ENCODE measurements around the gene SERPINA9. TPM values are rescaled to one million over a fixed set of nuclear protein-coding genes. Genes with fewer than 3 reads are reported as not detected.

SERPINA9 gene
- total RNA-seq, 6 experiments from 2014 or later: 0.18 TPM; not detected in 5

DNA sequence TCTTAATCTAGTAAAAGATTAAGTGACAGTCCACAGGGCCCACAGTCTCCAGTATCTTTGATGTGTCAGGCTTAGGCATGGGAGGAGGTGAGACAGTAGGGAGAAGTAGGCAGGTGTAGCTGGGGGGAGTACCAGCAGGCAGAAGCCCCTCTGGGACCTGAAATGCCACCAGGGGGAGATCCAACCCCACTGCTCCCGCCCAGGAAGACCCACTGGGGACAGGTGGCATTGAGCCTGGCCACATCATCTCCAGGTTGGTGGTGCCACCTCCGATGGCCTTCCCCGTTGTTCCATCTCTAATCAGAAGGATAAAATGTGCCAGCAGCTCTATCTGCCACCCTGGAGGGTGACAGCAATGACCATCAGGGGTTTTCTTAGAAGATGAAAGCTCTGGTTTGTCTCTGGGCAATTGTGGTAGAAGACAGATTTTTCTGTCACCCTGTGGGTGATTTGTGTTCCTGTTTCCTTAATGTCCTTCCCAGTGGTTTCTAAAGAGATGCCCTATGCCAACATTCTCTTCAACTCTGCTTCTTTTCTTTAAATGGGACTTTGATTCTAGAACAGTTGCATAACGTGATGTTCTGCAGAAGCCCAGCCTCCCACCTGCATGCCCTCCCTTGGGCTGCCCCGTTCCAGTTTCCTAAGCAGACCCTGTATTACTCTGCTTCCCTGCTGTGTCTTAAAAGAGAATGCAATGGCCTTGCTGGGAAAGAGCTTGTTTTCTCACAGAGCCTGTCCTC lies 45.5 kb upstream of the SERPINA9 start:
- TF ChIP-seq, protein P1, sequence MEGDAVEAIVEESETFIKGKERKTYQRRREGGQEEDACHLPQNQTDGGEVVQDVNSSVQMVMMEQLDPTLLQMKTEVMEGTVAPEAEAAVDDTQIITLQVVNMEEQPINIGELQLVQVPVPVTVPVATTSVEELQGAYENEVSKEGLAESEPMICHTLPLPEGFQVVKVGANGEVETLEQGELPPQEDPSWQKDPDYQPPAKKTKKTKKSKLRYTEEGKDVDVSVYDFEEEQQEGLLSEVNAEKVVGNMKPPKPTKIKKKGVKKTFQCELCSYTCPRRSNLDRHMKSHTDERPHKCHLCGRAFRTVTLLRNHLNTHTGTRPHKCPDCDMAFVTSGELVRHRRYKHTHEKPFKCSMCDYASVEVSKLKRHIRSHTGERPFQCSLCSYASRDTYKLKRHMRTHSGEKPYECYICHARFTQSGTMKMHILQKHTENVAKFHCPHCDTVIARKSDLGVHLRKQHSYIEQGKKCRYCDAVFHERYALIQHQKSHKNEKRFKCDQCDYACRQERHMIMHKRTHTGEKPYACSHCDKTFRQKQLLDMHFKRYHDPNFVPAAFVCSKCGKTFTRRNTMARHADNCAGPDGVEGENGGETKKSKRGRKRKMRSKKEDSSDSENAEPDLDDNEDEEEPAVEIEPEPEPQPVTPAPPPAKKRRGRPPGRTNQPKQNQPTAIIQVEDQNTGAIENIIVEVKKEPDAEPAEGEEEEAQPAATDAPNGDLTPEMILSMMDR (IDR thresholded peaks at IDR 0.05): no peak
- TF ChIP-seq POLR2A (IDR thresholded peaks at IDR 0.05): no peak
- Histone ChIP-seq H3K9me3 (no peaks in the 10 kb centered on the region), H3K36me3 (no peaks in the 10 kb centered on the region), H3K27ac (peak overlapping the region in 1 of 3 donors; percentile 61), H3K4me3 (no peak overlapping the region), H3K27me3 (no peaks in the 10 kb centered on the region), H3K4me1 (peaks cover 0 to 17% (median 8%) of the 10 kb centered on the region in 4 donors)
- ATAC-seq: peak; percentile 53 to 80 (median 74)
- no peak for DNase-seq
- intact Hi-C loops (cut with DNase I): no loop called here
- 28% methylated on average over 2 of the region's 5 CpGs for WGBS (ENCODE audit: insufficient coverage, low coverage, low lambda C conversion rate, missing lambda C conversion rate)

DNA sequence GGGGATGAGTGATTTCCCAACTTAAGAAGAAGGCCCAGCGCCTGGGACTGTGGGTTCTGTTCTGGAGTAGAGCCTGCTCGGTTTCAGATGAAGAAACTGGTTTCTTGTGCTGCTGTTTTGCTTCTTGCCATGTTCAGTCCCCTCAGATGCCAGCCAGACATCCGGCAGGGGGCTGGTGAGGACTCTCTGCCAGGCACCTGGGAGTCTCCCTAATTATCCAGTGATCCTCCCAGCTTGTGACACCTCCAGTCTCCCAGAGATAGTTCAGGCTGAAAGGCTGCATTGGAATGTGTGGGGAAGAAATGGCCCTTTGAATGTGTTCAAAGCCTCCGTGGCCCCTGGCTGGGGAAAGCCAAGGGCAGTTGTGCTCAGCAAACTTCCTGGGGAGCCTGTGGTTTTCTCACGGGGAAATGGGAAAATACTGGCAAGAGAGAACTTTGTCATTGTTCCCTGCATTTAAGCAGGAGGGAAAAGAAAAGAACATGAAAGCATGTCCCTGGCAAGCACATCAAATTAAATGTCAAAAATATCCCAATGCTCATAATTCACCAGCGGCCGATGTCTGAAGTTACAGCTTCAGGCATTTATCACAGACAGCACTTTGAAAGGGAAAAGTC lies 41.8 kb upstream of the SERPINA9 start:
- 51% methylated on average over 6 of the region's 7 CpGs for WGBS (ENCODE audit: insufficient coverage, low coverage, low lambda C conversion rate, missing lambda C conversion rate)
- H3K27ac ChIP-seq: no peak overlapping the region
- intact Hi-C loops (cut with DNase I): no loop called here
- H3K4me3 ChIP-seq: no peak overlapping the region
- no peak for ATAC-seq
- no peaks in the 10 kb centered on the region for H3K9me3 ChIP-seq
- H3K27me3 ChIP-seq: no peaks in the 10 kb centered on the region
- no peak for TF ChIP-seq POLR2A (IDR thresholded peaks at IDR 0.05)
- TF ChIP-seq, protein P1 (IDR thresholded peaks at IDR 0.05): no peak
- no peaks in the 10 kb centered on the region for H3K36me3 ChIP-seq
- no peak for DNase-seq
- H3K4me1 ChIP-seq: peaks cover 0 to 15% (median 7%) of the 10 kb centered on the region in 4 donors

DNA sequence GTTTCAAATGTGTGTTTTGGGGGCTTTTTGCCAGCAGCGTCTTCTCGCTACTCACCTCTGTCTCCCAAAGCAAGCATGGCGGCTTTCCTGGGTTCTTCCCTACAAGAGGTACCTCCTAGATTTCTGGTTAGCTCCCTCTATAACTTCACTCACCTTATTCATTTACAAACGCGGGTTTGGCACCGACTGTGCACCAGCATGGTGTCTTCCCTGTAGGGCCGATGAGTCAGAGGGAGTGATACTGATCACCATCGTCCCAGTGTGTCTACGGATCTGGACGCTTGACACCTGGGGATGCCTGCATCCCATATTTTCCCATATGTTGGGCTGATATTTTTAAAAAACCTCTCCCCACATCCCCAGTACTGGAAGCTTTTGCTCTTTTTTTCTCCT lies 41.2 kb upstream of the SERPINA9 start:
- intact Hi-C loops (cut with DNase I): no loop called here
- Histone ChIP-seq H3K9me3 (no peaks in the 10 kb centered on the region), H3K27ac (no peak overlapping the region), H3K4me1 (peaks cover 0 to 10% (median 5%) of the 10 kb centered on the region in 4 donors), H3K4me3 (no peak overlapping the region), H3K36me3 (no peaks in the 10 kb centered on the region), H3K27me3 (no peaks in the 10 kb centered on the region)
- ATAC-seq: no peak
- TF ChIP-seq, protein P1 (IDR thresholded peaks at IDR 0.05): no peak
- TF ChIP-seq POLR2A (IDR thresholded peaks at IDR 0.05): no peak
- WGBS (ENCODE audit: insufficient coverage, low coverage, low lambda C conversion rate, missing lambda C conversion rate): 57% methylated on average over 6 of the region's 10 CpGs
- no peak for DNase-seq

DNA sequence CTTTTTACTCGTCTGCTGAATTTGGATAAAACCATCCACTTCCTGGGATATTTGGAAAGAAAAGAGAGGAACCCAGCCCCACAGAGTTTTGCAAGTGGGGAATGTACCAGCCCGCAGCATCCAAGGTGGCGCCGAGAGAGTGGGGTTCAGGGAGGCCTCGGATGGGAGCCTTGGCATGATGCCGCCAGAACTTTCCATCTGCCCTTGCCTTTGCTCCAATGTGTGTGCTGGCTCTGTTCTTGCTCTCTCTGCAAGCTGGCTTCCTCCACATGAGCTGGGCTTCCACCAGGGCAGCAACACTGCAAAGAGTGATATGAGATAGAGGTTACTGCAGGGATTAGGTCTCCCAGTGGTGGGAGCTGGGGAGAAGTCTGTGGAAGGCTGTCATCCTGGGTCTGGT lies 39.9 kb upstream of the SERPINA9 start:
- DNase-seq (no peak), ATAC-seq (no peak)
- Histone ChIP-seq H3K4me3 (no peak overlapping the region), H3K27me3 (no peaks in the 10 kb centered on the region), H3K36me3 (no peaks in the 10 kb centered on the region), H3K9me3 (no peaks in the 10 kb centered on the region), H3K27ac (no peak overlapping the region), H3K4me1 (no peaks in the 10 kb centered on the region)
- intact Hi-C loops (cut with DNase I): no loop called here
- TF ChIP-seq, protein P1 (IDR thresholded peaks at IDR 0.05): no peak
- TF ChIP-seq POLR2A (IDR thresholded peaks at IDR 0.05): no peak
- 89% methylated on average over 5 of the region's 6 CpGs for WGBS (ENCODE audit: insufficient coverage, low coverage, low lambda C conversion rate, missing lambda C conversion rate)

Measured in right lobe of liver (tissue), 6 donors.